DOHH2 (cell line): ENCODE data around the gene FBXO30.

Source experiments
- H3F3A ChIP-seq: fragments of 200-600 bp; sonication (generic), shearing (Covaris generic); 2 replicates; pipeline ENCODE4 v1.6.0; 2016; ENCODE audit warnings: antibody characterized with exemption, mild to moderate bottlenecking; ENCODE audit not compliant: control insufficient read depth, insufficient read depth
- H3K27ac ChIP-seq: fragments of 200-600 bp; sonication (generic); 2 replicates; pipeline ENCODE4 v1.5.1; 2014; ENCODE audit warnings: low read depth, mild to moderate bottlenecking, low read length, moderate library complexity
- H3K27me3 ChIP-seq: fragments of 200-600 bp; sonication (generic); 2 replicates; pipeline ENCODE4 v1.6.1; 2014; ENCODE audit warnings: mild to moderate bottlenecking, low read length, mixed read lengths; ENCODE audit not compliant: control insufficient read depth
- H3K36me3 ChIP-seq: fragments of 200-600 bp; sonication (generic); 2 replicates; pipeline ENCODE4 v1.6.1; 2014; ENCODE audit warnings: mild to moderate bottlenecking, low read length, moderate library complexity, mixed read lengths; ENCODE audit not compliant: control insufficient read depth
- H3K4me1 ChIP-seq: fragments of 200-600 bp; sonication (generic); 2 replicates; pipeline ENCODE4 v1.6.1; 2014; ENCODE audit warnings: mild to moderate bottlenecking, low read length, mixed read lengths; ENCODE audit not compliant: control insufficient read depth
- H3K4me2 ChIP-seq: fragments of 200-600 bp; sonication (generic); 2 replicates; pipeline ENCODE4 v1.6.0; 2014; ENCODE audit warnings: mild to moderate bottlenecking, low read length, moderate library complexity
- H3K4me3 ChIP-seq: fragments of 200-600 bp; sonication (generic); 2 replicates; pipeline ENCODE4 v1.5.1; 2014; ENCODE audit warnings: mild to moderate bottlenecking, low read length, mixed read lengths
- H3K79me2 ChIP-seq: fragments of 200-600 bp; sonication (generic); 2 replicates; pipeline ENCODE4 v1.6.1; 2014; ENCODE audit warnings: mild to moderate bottlenecking, low read length, mixed read lengths; ENCODE audit not compliant: control insufficient read depth
- H3K9me2 ChIP-seq: fragments of 200-600 bp; sonication (generic); replicated peaks from 2 replicates; pipeline ENCODE4 v1.6.1; 2014; ENCODE audit warnings: mild to moderate bottlenecking, low read length, mixed read lengths; ENCODE audit not compliant: control insufficient read depth
- H3K9me3 ChIP-seq: fragments of 200-600 bp; sonication (generic); 2 replicates; pipeline ENCODE4 v1.6.1; 2014; ENCODE audit warnings: antibody characterized with exemption, low read length, mixed read lengths; ENCODE audit not compliant: control insufficient read depth, insufficient read depth
- H4K20me1 ChIP-seq: fragments of 200-600 bp; sonication (generic); 2 replicates; pipeline ENCODE4 v1.6.0; 2014; ENCODE audit warnings: low read depth, mild to moderate bottlenecking, antibody characterized with exemption, low read length, moderate library complexity; ENCODE audit not compliant: control insufficient read depth, insufficient read depth
- EZH2phosphoT487 ChIP-seq: fragments of 200-600 bp; sonication (generic); IDR thresholded peaks from 2 replicates; pipeline ENCODE4 v1.6.1; 2017; ENCODE audit warnings: borderline replicate concordance, mild to moderate bottlenecking, antibody characterized with exemption, low read length, moderate library complexity, mixed read lengths
- TF ChIP-seq, protein P1 (sequence below): fragments of 200-600 bp; sonication (generic); IDR thresholded peaks from one replicate; pipeline ENCODE4 v1.5.1; 2014; ENCODE audit warnings: antibody characterized with exemption, mild to moderate bottlenecking, low read depth, low read length; ENCODE audit not compliant: poor library complexity, severe bottlenecking

FBXO30 gene

DNA sequence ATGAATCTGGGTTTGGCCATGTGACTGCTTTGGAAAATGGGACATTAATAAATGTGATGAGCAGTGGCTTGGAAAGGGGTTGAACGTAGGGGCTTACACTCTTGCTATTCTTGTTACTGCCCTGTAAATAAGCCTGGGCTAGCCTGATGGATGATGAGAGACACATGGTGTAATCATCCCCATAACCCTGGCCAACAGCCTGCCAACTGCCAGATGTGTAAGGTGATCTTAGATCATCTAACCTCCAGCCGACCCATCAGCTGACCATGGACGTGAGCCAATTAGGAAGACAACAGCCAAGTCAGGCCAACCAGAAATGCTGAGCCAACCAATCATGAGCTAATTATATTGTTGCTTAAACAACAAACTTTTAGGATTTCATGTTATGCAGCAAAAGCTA lies 25.2 kb downstream of the FBXO30 start:
- H3K4me1 ChIP-seq, result no peaks in the 10 kb centered on the region; the same call in 1 of the 2 replicates
- peaks cover 39% of the 10 kb centered on the region for H3K36me3 ChIP-seq
- no peak overlapping the region for H3K4me2 ChIP-seq
- peaks cover 13% of the 10 kb centered on the region for H3K79me2 ChIP-seq
- peaks cover 23% of the 10 kb centered on the region; the same call in 1 of the 2 replicates for H3K9me3 ChIP-seq
- 0 out of 2 replicates have a peak, but pooled peaks cover 2% of the 10 kb centered on the region for H3F3A ChIP-seq
- no peak overlapping the region for H3K4me3 ChIP-seq
- no peaks in the 10 kb centered on the region for H3K9me2 ChIP-seq
- no peaks in the 10 kb centered on the region for H4K20me1 ChIP-seq
- TF ChIP-seq EZH2phosphoT487, result no peak
- TF ChIP-seq, protein P1, sequence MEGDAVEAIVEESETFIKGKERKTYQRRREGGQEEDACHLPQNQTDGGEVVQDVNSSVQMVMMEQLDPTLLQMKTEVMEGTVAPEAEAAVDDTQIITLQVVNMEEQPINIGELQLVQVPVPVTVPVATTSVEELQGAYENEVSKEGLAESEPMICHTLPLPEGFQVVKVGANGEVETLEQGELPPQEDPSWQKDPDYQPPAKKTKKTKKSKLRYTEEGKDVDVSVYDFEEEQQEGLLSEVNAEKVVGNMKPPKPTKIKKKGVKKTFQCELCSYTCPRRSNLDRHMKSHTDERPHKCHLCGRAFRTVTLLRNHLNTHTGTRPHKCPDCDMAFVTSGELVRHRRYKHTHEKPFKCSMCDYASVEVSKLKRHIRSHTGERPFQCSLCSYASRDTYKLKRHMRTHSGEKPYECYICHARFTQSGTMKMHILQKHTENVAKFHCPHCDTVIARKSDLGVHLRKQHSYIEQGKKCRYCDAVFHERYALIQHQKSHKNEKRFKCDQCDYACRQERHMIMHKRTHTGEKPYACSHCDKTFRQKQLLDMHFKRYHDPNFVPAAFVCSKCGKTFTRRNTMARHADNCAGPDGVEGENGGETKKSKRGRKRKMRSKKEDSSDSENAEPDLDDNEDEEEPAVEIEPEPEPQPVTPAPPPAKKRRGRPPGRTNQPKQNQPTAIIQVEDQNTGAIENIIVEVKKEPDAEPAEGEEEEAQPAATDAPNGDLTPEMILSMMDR, result no peak
- H3K27ac ChIP-seq, result no peak overlapping the region
- no peaks in the 10 kb centered on the region for H3K27me3 ChIP-seq

DNA sequence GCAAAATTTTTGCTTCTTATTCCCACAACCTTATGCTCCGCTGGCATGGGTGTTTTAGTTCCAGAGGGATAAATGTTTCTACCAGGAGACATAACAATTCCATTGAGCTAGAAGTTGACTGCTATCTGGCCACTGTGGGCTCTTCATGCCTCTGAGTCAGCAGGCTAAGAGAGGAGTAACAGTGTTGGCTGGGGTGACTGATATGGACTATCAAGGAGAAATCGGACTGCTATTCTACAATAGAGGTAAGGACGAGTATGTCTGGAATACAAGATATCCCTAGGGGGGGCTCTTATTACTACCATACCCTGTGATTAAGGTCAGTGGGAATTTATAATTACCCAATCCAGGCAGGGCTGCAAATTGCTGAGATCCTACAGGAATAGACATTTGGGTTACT lies 26.9 kb downstream of the FBXO30 start:
- TF ChIP-seq EZH2phosphoT487, result no peak
- TF ChIP-seq, protein P1, result no peak
- Histone ChIP-seq H3K9me2 (no peaks in the 10 kb centered on the region), H3K9me3 (peaks cover 16% of the 10 kb centered on the region; the same call in 1 of the 2 replicates), H4K20me1 (no peaks in the 10 kb centered on the region), H3K36me3 (peaks cover 28% of the 10 kb centered on the region), H3K4me1 (peaks cover 9% of the 10 kb centered on the region), H3K4me3 (no peak overlapping the region), H3K27me3 (no peaks in the 10 kb centered on the region), H3K27ac (no peak overlapping the region), H3K4me2 (no peak overlapping the region), H3F3A (no peaks in the 10 kb centered on the region), H3K79me2 (peaks cover 1% of the 10 kb centered on the region; the same call in 1 of the 2 replicates)

DNA sequence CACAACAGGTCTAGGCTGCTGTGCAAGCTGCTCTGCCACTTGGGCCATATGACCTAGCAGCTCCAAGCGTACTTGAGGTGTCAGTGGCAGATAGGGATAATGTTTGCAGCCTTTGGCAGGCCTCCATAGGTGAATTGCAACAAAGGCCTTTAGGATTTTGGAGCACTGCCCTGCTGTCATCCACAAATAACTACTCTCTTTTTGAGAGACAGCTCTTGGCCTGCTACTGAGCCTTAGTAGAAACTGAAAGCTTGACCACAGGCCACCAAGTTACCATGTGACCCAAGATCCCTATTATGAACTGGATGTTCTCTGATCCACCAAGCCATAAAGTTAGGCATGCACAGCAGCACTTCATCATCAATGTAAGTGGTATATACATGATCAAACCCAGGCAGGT lies 29.9 kb downstream of the FBXO30 start:
- Histone ChIP-seq H3K27ac (no peak overlapping the region), H3K79me2 (no peaks in the 10 kb centered on the region), H3K27me3 (no peaks in the 10 kb centered on the region), H3K9me3 (no peaks in the 10 kb centered on the region), H3K36me3 (peaks cover 11% of the 10 kb centered on the region; the same call in 1 of the 2 replicates), H3K4me2 (no peak overlapping the region), H3K9me2 (no peaks in the 10 kb centered on the region), H3F3A (no peaks in the 10 kb centered on the region), H3K4me1 (peaks cover 9% of the 10 kb centered on the region), H3K4me3 (no peak overlapping the region), H4K20me1 (no peaks in the 10 kb centered on the region)
- TF ChIP-seq EZH2phosphoT487, result no peak
- TF ChIP-seq, protein P1, result no peak
